GM19468 (cell line): ENCODE results near the gene PCID2.

Experiments used
- ATAC-seq: cut with Tn5 transposase; IDR thresholded peaks from one replicate; pipeline ENCODE4 v1.9.1; 2021; ENCODE audit warnings: mild to moderate bottlenecking, moderate library complexity, moderate number of reproducible peaks; ENCODE audit not compliant: unreplicated experiment; ENCODE audit errors: extremely low read depth

Gene PCID2

GRCh38 chr13:113152691-113152983 lies 55.8 kb downstream of the PCID2 start:
- no peak for ATAC-seq

- ATAC-seq = no peak
These were observed 56.5 kb downstream of the PCID2 start for GRCh38 chr13:113151745-113152690.

- ATAC-seq = no peak
These were observed 57.7 kb downstream of the PCID2 start for GRCh38 chr13:113150550-113151365.

GRCh38 chr13:113149711-113150549 lies 58.5 kb downstream of the PCID2 start:
- no peak for ATAC-seq

- ATAC-seq = no peak
These were observed 59.4 kb downstream of the PCID2 start for GRCh38 chr13:113148940-113149503.

- ATAC-seq = no peak
These were observed 60.1 kb downstream of the PCID2 start for GRCh38 chr13:113148407-113148806.

GRCh38 chr13:113147206-113147605 lies 61.3 kb downstream of the PCID2 start:
- ATAC-seq = no peak

- no peak for ATAC-seq
These were observed 61.7 kb downstream of the PCID2 start for GRCh38 chr13:113146750-113147149.

- ATAC-seq = no peak
These were observed 62.4 kb downstream of the PCID2 start for GRCh38 chr13:113145911-113146598.

GRCh38 chr13:113145496-113145895 lies 63.0 kb downstream of the PCID2 start:
- ATAC-seq = no peak

- ATAC-seq = no peak
These were observed 64.2 kb downstream of the PCID2 start for GRCh38 chr13:113144255-113144629.

- no peak for ATAC-seq
These were observed 64.8 kb downstream of the PCID2 start for GRCh38 chr13:113143466-113144254.

GRCh38 chr13:113142876-113143275 lies 65.6 kb downstream of the PCID2 start:
- no peak for ATAC-seq

- ATAC-seq = no peak
These were observed 66.9 kb downstream of the PCID2 start for GRCh38 chr13:113141601-113141970.

GRCh38 chr13:113140677-113141600 lies 67.5 kb downstream of the PCID2 start:
- ATAC-seq = no peak

GRCh38 chr13:113139577-113139976 lies 68.9 kb downstream of the PCID2 start:
- ATAC-seq = no peak

- ATAC-seq = no peak
These were observed 69.5 kb downstream of the PCID2 start for GRCh38 chr13:113138792-113139551.
